GM19452 (cell line): ENCODE results near the gene TXNDC2.

ENCODE experiments used
- ATAC-seq: cut with Tn5 transposase; IDR thresholded peaks from one replicate; pipeline ENCODE4 v1.9.1; 2021; ENCODE audit not compliant: unreplicated experiment

Gene TXNDC2

GRCh38 chr18:9928646-9929259 is 43.0 kb downstream of the TXNDC2 start:
- no peak for ATAC-seq

- no peak for ATAC-seq
Observed at GRCh38 chr18:9930299-9930884, 44.6 kb downstream of the TXNDC2 start.

- no peak for ATAC-seq
Observed at GRCh38 chr18:9931146-9931545, 45.4 kb downstream of the TXNDC2 start.

GRCh38 chr18:9931678-9932077 is 45.9 kb downstream of the TXNDC2 start:
- no peak for ATAC-seq

GRCh38 chr18:9933865-9934264 is 48.1 kb downstream of the TXNDC2 start:
- no peak for ATAC-seq

- ATAC-seq, result no peak
Observed at GRCh38 chr18:9934274-9934673, 48.5 kb downstream of the TXNDC2 start.
